HG03175 (cell line): ENCODE measurements around the gene FNDC3B.
A peak's percentile ranks its signal among the peaks of the same experiment; 100 is the strongest.

Experiments
- ATAC-seq: cut with Tn5 transposase; IDR thresholded peaks from one replicate; pipeline ENCODE4 v1.9.1; 2021; ENCODE audit warnings: mild to moderate bottlenecking, moderate library complexity; ENCODE audit not compliant: unreplicated experiment

The FNDC3B gene

GRCh38 chr3:172132721-172133311 is 93.4 kb downstream of the FNDC3B start:
- ATAC-seq, result no peak

GRCh38 chr3:172133838-172134237 is 94.5 kb downstream of the FNDC3B start:
- ATAC-seq, result no peak

- ATAC-seq, result peak; percentile 63
Measured at GRCh38 chr3:172134352-172134751, 95.0 kb downstream of the FNDC3B start.

GRCh38 chr3:172135185-172135584 is 95.8 kb downstream of the FNDC3B start:
- no peak for ATAC-seq

GRCh38 chr3:172135820-172136219 is 96.4 kb downstream of the FNDC3B start:
- ATAC-seq, result no peak

GRCh38 chr3:172136330-172136729 is 97.0 kb downstream of the FNDC3B start:
- no peak for ATAC-seq

- no peak for ATAC-seq
Measured at GRCh38 chr3:172137287-172138192, 98.2 kb downstream of the FNDC3B start.

- ATAC-seq, result no peak
Measured at GRCh38 chr3:172138193-172138537, 98.8 kb downstream of the FNDC3B start.

GRCh38 chr3:172138792-172139507 is 99.6 kb downstream of the FNDC3B start:
- ATAC-seq, result no peak

- ATAC-seq, result no peak
Measured at GRCh38 chr3:172139528-172140276, 100.3 kb downstream of the FNDC3B start.

GRCh38 chr3:172140499-172141391 is 101.4 kb downstream of the FNDC3B start:
- ATAC-seq, result no peak

- peak; percentile 86 for ATAC-seq
Measured at GRCh38 chr3:172142051-172142863, 102.9 kb downstream of the FNDC3B start.

GRCh38 chr3:172142864-172143451 is 103.6 kb downstream of the FNDC3B start:
- ATAC-seq, result no peak

GRCh38 chr3:172143739-172144497 is 104.5 kb downstream of the FNDC3B start:
- ATAC-seq, result no peak

- ATAC-seq, result no peak
Measured at GRCh38 chr3:172144601-172145000, 105.2 kb downstream of the FNDC3B start.

- ATAC-seq, result peak; percentile 41
Measured at GRCh38 chr3:172145031-172145686, 105.8 kb downstream of the FNDC3B start.

GRCh38 chr3:172146349-172146748 is 107.0 kb downstream of the FNDC3B start:
- ATAC-seq, result no peak
